ENCODE measurements around the gene HOXC13.

Gene HOXC13

DNA sequence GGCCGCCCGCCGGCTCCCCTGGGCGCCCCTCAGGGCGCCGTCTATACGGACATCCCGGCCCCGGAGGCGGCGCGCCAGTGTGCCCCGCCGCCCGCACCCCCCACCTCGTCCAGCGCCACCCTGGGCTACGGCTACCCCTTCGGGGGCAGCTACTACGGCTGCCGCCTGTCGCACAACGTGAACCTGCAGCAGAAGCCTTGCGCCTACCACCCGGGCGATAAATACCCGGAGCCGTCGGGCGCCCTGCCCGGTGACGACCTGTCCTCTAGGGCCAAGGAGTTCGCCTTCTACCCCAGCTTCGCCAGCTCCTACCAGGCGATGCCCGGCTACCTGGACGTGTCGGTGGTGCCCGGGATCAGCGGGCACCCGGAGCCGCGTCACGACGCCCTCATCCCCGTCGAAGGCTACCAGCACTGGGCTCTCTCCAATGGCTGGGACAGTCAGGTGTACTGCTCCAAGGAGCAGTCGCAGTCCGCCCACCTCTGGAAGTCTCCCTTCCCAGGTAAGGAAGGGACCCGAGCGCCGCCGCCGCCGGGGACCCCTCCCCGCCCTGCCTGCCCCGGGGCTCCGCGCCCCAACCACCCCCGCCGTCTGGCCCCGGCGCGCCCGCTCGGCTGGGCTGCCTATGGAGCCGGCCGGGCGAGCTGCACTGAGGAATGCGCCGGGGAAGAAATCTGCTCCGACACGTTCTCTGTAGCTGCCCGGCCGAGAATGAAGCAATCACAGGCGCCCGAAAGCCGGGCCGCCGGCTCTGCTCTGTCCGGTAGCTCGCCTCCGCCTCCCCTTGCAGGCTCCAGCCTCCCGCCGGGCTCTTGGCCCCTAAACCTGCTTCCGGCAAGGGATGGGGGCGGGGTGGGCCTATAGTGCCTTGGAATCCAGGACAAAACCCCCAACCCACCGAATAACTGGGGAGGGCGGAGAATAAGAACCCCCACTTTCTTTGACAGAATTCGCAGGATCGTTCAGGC is 794 bp downstream of the HOXC13 start:
- no peak for DNase-seq (ENCODE audit: low read depth in 2 of 2)

DNA sequence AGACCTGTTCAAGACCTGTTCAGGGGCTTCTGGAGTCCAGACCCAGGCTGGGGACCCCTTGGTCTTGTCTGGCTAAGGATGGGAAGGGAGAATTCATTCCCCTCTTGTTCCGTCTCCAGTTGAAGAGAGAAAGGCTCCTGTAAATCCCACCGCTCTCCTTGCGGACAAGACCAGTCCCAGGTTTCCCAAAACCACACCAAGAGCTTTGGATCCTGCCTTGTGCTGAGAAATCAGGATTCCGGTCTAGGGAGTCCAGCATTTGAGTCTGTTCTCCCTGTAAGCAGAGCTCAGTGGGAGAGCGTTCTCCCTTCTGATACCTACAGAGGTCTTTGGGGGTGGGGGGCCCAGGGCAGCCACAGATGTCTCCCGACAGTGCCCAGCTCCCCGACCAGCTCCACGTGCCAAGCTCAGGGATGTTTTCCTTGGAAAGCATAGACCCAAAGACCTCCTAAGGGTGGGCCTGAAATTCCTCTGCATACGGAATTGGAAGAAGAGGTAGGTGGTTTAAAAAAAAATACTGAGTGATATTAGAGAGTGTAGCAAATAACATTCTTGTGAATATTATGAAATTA is 1.9 kb downstream of the HOXC13 start:
- no peak for DNase-seq (ENCODE audit: low read depth in 2 of 2)

DNA sequence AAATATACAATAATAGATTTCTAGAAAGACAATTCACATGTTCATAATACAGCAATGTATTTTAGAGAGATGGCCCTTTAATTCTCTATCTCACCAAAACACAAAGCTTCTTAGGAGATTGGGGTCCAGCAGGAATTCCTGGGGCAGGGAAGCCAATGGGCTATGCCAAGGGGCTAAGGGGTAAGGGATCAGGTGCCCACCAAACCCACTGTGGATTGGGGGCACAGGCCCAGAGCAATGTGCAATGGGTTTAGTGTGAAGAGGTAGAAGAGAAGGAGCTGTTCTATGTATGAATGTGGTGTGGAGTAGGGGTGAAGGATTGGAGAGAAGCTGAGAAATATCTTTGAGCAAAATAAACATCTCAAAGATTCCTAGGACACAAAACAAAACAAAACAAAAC is 2.6 kb downstream of the HOXC13 start:
- no peak for DNase-seq (ENCODE audit: low read depth in 2 of 2)

DNA sequence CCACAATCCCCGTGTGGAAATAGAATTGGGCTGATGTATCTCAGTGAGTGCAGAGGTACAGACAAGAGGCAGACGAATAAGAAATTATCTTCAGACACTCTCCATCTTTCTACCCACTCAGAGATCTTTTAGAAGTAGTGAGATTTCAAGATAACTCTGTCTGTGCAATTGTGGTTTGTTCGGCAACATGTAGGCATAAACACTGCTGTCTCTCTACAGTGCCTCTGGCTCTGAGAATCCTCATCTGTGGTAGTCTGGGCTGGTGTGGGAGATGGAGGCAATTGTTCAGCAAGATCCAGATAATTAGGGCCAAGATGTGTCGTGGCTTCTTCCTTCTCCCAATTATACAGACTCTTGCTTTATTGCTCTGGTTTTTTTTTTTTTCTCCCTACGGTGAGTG is 3.1 kb downstream of the HOXC13 start:
- no peak for DNase-seq (ENCODE audit: low read depth in 2 of 2)

DNA sequence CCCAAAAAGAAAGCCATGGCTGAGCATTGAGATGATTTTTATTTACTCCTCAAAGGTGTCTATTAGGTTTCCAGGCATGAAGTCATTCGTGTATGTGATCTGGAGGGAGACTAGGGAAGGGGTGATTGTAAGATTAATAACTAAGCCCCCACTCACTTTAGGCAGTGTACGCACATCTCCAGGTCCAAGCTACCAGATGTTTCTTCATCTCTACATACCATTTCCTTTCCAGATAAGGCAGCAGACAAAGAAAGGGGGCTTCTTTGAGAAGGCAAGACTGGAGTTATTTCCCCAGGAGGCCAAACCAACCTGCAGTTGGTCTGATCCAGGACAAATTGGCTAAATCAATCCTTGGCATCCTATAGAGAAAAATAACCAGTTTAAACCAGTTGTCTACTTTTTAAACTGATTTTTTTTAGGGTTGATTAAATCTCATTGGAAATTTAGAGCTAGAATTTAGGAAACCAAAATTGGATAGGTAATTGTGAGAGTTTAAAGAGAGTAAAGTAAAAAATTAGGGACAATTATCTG is 3.9 kb downstream of the HOXC13 start:
- no peak for DNase-seq (ENCODE audit: low read depth in 2 of 2)

DNA sequence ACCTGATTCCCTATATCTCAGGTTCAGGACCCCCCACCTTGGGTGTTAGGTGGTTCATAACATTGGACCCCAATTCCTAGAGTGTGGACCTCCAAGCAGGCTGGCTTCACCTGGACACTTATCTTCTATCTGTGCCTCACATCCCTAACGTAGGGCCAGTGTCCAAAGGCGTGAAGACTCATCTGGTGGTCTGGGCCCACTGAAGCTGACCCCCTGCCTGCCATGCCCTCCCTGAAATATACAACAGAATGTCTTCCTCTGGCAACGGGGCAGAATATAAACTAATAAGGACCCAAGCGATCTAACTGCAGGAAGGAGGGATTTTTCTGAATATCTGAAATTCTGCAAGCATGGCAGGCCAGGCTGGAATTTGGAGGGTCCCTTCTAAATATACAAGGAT is 5.6 kb downstream of the HOXC13 start:
- no peak for DNase-seq (ENCODE audit: low read depth in 2 of 2)

DNA sequence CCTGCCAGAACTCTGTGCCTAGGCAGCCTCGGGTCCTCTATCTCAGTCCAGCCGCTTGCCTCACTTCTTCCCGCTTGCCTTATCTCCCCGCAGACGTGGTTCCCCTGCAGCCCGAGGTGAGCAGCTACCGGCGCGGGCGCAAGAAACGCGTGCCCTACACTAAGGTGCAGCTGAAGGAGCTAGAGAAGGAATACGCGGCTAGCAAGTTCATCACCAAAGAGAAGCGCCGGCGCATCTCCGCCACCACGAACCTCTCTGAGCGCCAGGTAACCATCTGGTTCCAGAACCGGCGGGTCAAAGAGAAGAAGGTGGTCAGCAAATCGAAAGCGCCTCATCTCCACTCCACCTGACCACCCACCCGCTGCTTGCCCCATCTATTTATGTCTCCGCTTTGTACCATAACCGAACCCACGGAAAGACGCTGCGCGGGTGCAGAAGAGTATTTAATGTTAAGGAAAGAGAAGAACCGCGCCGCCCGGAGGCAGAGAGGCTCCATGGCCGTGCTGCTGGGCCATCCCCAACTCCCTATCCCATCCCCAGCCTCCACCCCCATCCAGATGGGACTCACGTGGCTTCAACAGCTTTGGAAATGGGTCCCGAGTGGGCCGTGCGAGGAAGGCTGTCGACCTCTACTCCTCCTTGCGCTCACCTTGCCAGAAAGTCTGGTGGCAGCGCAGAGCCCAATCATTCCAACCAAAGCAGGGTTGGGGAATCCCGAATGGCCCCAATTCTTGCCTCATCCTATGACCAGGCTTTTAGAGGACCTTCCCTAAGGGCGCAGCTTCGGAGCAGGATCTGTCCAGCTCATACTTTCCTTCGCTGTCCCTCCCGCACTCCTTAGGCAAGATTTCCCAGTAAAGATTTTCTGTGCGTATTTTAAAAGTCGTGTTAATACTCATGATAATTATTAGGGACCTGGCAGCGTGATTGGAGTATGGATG is 6.5 kb downstream of the HOXC13 start:
- no peak for DNase-seq (ENCODE audit: low read depth in 2 of 2)

DNA sequence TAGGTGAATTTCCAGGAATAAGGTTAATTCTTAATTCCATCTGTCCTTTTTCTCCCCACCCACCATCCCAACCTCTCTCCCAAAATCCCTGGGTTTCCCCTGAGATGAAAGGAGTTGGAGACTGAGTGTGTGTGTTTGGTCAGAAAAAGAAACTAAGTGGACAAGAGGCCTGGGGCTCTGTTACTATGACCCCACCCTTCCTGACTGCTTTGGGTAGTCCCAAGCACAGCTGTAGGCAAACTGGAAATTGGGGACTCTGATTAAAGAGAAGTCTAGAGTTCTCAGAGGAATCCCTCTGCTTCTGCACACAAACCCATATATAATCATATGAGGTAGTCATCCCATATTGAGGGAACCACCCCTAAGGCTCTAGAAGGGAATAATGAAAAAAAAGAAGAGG is 9.1 kb downstream of the HOXC13 start:
- DNase-seq (ENCODE audit: low read depth in 2 of 2) = no peak

DNA sequence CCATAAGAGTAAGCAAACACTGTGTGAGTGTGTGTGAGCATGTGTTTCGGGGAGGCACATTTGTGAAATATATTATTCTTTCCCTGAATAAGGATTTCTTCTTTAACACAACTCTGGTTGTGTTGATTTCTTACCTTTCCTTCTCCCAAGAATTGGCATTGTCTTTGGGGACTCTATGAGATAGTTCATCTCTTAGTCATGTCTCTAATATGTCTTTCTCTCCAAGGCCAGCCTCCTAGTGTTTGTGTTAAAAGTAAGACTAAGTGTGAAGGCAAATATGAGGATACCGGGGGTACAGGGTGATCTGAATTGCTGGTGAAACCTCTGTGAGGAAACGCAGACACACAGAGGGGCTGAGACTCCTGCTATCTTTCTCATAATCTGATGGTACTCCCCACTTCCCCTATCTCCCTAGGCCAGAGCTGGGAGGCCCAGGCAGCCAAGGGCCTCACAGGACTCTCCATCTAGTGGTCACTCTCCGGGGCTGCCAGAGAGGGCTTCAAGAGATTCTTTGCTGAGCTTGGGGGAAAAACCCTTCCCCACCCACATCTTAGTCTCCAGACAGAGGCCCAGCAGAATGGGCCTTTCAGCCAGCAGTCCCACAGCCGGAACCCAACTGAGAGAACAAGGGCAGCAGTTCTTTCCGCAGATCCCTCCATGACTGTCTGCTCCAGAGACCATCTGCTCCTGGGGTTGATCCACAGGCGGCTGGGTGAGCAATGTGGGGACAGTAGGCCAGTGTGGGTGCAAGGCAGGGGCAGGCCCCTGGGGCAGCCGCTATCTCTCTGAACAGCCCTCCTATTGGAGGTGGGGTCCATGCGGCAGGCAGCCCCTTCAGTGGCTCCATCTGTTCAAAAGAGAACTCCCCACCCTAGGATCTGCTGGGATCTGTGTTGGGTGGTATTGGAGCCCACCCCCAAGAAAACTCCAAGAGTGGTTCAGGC is 10.3 kb downstream of the HOXC13 start:
- DNase-seq (ENCODE audit: low read depth in 2 of 2) = no peak

DNA sequence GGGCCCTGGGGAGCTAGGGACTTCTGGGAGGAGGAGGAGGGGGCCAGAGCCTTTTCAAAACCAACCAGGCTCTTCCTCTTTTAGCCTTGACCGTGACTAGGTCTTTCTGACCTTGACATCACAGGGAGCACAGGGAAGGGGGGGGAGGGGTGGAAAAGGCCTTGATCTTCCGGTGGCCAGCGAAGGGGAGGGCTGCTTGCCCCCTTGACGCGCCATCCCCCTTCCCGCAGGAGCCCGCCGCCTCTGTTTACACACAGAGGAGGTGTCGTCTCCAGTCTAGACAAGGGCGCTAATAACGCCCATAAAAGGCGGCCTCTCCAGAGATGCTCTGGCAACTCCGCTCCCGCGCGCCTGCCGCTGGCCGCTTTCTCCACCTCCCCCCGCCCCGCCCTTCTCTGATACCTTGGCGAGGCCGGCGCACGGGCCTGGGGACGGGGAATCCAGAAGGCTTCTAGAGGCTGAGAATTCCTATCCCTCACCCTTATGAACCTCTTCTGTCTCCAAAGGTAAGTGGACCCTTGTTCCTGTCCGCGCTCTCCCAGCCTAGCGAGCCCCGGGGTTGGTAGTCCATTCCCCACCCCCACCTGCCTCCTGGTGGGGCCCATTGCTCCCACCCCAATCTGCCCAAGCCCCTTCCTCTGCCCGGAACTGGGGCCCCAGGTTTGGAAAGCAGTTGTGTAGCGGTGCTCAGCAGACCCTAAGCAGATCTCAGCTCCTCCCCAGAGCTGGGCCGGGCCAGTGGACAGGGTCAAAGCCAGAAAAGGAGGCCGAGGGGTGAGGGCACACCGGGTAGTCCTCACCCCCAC is 11.2 kb downstream of the HOXC13 start:
- no peak for DNase-seq (ENCODE audit: low read depth in 2 of 2)

DNA sequence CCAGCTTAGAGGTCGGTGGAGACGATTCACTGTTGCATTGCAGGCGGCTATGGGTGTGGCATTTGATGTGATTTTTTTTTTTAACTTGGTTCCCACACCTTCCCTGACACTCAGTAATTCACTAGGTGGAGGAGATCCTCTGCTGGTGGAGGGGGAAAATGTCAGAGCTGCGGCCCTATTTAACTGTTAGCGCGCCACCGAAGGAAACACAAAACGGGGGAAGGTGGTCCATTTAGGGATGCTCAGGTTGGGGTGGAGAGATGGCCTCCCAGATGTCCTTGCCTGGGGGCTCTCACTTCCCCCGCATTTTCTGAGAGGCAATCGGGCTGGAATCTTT is 11.8 kb downstream of the HOXC13 start:
- no peak for DNase-seq (ENCODE audit: low read depth in 2 of 2)

DNA sequence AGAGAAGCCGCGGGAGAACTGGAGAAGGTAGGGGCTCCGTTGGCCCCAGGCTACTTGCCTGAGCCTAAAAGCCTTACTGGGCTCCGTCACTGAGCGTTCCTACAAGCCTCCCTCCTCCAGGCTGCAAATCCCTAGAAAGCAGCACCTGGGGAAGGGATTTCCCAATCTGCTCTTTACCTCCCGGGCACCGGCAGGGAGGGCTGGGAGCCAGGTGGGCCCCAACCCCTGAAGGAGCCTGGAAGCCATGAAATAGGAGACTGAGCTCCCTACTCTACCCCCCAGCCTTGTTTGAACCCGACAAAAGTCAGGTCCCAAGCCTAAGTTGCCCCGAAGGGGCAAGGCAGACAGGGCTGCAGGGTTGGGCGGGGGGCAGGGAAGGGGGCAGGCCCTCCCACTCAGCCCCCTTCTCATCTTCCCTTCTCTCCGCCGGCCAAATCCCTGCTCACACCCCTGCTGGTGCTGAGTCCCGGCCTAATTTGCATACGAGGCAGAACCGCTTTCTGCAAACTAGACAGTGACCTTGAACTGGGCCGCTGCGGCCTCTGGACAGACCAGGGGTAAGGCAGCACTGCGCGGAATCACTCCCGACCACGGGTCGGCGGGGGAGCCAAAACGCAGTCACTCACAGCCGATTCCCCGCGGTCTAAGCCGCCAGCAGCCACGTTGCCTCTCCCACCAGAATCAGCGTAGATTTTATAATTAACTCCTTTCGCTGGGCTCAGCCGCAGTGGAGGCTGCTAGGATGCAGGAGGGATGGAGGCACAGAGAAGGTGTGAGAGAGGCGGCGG is 12.4 kb downstream of the HOXC13 start:
- DNase-seq (ENCODE audit: low read depth in 2 of 2) = no peak

DNA sequence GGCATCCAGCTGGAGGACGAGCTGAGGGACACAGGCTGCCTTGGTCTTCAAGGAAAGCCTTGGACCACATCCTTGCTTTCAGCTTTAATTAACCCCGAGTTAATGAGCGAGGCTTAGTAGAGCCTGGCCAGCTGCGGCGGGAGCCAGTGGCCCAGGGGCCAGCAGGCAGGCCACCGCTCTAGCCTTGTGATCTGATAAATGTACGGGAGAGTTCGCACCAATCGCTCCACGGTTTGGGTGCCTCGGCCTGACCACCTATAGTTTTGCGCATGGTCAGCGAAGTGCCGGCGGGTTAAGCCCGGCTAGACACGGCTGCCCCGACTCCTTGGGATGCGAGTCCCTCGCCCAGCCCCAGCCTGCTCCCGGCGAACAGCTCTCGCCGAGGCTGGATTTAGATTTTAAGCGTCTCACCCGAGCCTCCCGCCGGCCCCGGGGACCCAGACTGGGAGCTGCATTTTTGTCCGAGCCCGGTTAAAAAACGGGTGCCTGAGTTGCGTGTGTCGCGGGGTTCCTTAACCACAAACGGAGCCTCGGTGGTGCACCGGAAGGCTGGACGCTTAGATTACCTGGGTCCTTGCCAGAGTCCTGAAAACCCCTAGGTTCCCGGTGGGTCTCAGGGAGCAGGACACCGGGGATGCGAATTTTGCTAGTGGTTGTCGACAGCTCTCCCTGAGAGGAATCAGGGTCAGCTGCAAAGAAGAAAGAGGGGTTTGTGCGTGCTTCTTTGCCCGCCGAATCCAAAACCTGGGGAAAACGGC is 13.1 kb downstream of the HOXC13 start:
- DNase-seq (ENCODE audit: low read depth in 2 of 2) = no peak

DNA sequence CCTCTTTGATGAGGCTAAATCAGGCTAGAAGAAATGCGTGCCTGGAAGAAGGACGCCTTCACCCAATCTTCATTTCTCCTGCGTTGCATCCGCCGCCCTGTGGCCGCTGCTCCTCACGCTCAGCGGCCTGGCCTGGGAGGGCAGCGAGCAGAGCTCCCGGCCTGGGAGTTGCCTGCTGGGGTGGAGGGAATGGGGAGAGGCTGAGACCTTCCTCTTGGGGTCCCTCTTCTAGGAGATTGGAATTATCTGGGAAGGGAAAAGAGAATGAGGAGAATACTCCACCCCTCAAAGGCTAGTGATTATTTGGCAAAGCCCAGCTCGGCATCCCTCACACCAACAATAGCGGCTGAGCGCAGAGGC is 13.7 kb downstream of the HOXC13 start:
- DNase-seq (ENCODE audit: low read depth in 2 of 2) = no peak

DNA sequence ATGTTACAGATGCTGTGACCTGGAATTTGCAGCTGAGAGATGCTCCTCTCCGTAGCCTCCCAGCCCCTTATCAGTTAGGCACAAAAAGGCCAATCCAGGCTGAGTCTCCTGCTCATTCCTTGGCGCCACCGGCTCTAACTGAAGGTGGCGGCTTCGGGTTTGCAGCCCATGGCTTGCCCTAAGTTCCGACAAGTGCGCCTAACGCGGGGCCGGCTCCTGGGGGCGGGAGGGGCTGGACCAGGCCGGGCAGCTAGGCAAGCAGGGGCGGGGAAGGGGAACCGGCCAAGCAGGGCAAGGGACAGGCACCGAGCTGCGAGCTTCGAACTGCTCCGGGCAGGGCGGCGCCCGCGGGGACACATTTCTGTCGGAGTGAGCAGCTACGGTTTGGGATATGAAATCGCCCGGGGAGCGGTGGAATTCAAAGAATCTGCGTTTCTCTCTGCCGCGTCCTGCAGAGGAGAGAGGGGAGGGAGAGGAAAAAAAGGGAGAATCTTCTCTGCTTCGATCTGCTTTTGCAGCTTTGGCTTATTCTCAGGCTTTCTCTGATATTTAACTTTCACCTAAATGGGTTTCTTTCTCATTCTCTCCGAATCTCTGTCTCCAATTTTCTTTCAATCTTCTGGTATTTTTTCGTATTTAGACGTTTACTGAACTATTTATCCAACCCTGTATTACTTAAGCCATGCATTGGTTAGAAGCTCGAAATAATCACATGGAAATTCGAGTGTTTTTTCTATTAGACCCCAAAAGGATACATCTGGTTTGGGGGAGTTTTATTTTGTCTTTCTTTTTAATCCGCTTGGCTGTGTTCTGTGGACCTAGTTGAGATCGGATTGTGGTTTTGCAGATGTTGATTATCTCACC is 14.5 kb downstream of the HOXC13 start:
- DNase-seq (ENCODE audit: low read depth in 2 of 2) = no peak

DNA sequence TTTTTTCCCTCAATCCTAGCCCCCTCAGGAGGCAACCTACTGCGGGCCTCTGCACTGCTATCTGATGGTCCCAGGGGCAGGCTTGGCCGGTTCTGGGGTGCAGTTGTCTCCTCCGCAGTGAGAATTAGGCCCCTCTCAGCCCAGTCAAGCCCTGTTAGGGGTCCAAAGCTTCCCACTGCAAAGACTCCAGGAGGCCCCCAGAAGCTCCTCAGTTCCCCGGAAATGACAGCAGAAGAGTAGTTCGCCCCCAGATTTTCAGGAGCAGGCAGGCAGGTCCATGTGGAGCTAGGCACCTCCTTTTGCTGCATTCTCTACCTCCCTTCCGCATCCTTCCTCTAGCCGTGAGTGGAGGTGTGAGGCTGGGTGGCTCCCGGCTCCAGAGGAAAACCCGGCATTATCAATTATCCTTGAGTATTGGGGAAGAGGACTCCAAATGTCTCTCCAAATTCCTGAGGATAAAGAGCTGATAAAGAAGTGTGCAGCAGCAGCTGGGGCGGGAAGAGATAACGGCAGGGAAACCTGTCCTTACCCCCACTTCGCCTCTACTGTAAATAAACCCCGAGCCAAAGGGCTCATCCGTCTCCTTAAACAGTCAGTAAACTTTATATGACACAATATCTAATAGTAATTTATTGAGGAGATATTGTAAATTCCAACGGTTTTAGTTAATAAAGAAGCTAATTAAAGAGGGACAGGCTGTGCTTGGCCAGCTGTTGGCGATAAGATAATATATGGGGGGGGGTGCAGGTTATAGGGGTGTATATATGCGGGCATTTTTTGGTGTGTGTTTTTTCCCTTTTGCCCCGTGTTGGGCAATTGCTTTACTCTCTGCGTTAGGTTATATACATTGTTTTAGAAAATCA is 15.4 kb downstream of the HOXC13 start:
- DNase-seq (ENCODE audit: low read depth in 2 of 2) = no peak

DNA sequence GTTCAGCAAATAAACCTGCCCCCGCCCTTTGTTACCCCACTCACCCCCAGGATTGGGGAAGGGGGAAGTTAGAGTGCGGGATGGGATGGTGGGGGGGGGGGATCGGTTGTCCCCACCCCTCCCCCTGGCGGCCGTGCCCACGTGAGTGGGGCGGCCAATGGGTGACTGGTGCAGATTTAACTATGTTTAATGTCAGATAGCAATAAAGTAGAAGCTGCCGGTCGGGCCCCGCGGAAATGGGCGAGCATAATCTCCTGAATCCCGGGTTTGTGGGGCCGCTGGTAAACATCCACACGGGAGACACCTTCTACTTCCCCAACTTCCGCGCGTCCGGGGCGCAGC is 16.0 kb downstream of the HOXC13 start, which contains the start of gene HOXC12:
Gene HOXC12, plus strand, starts transcription at position 210 of the 342 bp plus-strand sequence. Its CDS starts 27 bp downstream, at position 237.
- no peak for DNase-seq (ENCODE audit: low read depth in 2 of 2)
